GM12864 (cell line): ENCODE data around the gene MEIOSIN.
"Not testable (repeated sequence)": the region's sequence is repeated elsewhere in the genome, so short reads cannot be mapped to it uniquely, and the experiment has no call there.

Source experiments
- DNase-seq: peaks from one replicate; pipeline ENCODE4 v3.0.0-alpha.2; 2011; ENCODE audit warnings: low read depth
- H3K4me3 ChIP-seq: 2 replicates; pipeline ENCODE4 v1.5.1; 2011; ENCODE audit warnings: mild to moderate bottlenecking, low read depth, low read length, control low read depth
- CTCF ChIP-seq: IDR thresholded peaks from 2 replicates; pipeline ENCODE4 v1.5.1; 2011; ENCODE audit warnings: low read depth, mild to moderate bottlenecking, moderate library complexity, low read length, control low read depth, inconsistent platforms; ENCODE audit errors: missing control alignments

MEIOSIN gene

GRCh38 chr19:45733160-45733810, at the start of gene MEIOSIN:
Gene MEIOSIN (plus strand): TSS chr19:45733439. CDS start chr19:45735377, 1,938 bp downstream.
- DNase-seq, result no peak
- no peak for TF ChIP-seq CTCF
- H3K4me3 ChIP-seq, result no peak within 1 kb of the TSS

GRCh38 chr19:45685045-45685444, 48.2 kb upstream of the MEIOSIN start:
- DNase-seq, H3K4me3 ChIP-seq: not testable (repeated sequence)

- no peak for TF ChIP-seq CTCF
Measured at GRCh38 chr19:45687599-45687998, 45.6 kb upstream of the MEIOSIN start.

GRCh38 chr19:45691516-45692186, 41.6 kb upstream of the MEIOSIN start, which contains the start of gene SNRPD2:
Gene SNRPD2 (minus strand): TSS chr19:45691953. CDS start chr19:45691888, 65 bp downstream.
- DNase-seq, result no peak
- H3K4me3 ChIP-seq, result peak within 1 kb of the TSS; percentile 79
- no peak for TF ChIP-seq CTCF

More at GRCh38 chr19:45687599-45687998, 45.6 kb upstream of the MEIOSIN start:
- no peak overlapping the region for H3K4me3 ChIP-seq
- no peak for DNase-seq

GRCh38 chr19:45692187-45693105, 40.8 kb upstream of the MEIOSIN start, which contains the start of gene QPCTL:
Gene QPCTL (plus strand): TSS chr19:45692666. CDS start chr19:45692704, 38 bp downstream.
- TF ChIP-seq CTCF, result no peak
- peak; percentile 99 for DNase-seq
- H3K4me3 ChIP-seq, result peak within 1 kb of the TSS; percentile 79

GRCh38 chr19:45693106-45693788, 40.0 kb upstream of the MEIOSIN start:
- no peak for DNase-seq
- peak; percentile 93 for TF ChIP-seq CTCF
- H3K4me3 ChIP-seq, result peak overlapping the region; percentile 79
